ELF-1 (cell line): ENCODE data around the gene SULT1E1.

ENCODE experiments used
- DNase-seq: peaks from one replicate; pipeline ENCODE4 v3.0.0-alpha.2; 2016; ENCODE audit warnings: low read depth, low spot score

The SULT1E1 gene, protein sequence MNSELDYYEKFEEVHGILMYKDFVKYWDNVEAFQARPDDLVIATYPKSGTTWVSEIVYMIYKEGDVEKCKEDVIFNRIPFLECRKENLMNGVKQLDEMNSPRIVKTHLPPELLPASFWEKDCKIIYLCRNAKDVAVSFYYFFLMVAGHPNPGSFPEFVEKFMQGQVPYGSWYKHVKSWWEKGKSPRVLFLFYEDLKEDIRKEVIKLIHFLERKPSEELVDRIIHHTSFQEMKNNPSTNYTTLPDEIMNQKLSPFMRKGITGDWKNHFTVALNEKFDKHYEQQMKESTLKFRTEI

DNA sequence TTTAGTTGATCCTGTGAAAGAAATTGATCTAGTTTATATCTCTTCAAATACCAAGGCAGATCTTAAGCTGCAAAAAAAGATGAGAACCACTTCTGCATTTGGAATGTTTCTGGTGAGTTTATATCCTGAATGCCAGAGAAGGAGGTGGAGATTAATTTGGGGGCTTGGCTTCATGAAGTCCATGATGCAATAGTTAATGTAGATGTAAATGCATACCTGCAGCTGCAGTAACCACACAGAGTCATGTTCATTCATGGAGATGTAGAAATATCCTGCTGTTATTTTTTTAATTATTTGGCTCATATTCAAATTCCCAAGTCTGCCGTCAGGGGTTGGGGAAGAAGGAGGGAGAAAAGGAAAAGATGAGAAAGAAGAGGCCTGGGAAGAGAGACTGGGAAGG lies at the start of gene SULT1E1:
Gene SULT1E1 (minus strand): TSS at position 94 of the 400 bp plus-strand sequence. CDS start 2,501 bp downstream, outside the sequence.
- no peak for DNase-seq

DNA sequence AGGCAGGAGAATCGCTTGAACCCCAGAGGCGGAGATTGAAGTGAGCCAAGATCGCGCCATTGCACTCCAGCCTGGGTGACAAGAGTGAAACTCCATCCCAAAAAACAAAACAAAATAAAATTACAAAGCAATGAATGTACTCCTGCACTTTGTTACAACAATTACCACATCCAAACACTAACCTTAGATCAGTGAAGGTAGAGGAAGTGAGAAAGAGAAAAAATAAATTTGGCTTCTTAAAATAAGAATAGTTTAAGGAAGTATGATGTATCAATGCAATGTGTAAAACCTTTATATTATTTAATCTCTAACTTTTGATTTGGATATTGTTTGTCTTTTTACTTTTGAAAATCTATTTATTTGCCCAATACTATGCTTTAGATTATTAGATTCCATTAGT lies 49.2 kb upstream of the SULT1E1 start:
- DNase-seq: no peak

DNA sequence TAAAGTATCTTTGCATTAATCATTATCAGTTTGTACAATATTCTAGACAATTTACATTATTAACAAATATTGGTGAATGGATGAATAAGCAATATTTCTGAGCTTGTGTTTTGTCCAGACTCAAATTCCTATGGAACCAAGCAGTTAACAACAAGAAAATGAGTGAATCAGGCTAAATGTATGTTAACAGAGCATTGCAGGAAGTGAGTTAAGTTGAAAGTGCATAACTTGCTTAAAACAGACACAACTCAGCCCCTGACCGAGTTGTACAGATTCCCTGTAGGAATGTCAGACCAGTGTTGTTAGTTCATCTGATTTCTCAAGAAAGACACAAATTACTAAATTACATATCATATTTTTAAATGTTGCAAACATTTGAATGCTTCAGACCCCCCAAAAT lies 47.2 kb upstream of the SULT1E1 start:
- DNase-seq: no peak

DNA sequence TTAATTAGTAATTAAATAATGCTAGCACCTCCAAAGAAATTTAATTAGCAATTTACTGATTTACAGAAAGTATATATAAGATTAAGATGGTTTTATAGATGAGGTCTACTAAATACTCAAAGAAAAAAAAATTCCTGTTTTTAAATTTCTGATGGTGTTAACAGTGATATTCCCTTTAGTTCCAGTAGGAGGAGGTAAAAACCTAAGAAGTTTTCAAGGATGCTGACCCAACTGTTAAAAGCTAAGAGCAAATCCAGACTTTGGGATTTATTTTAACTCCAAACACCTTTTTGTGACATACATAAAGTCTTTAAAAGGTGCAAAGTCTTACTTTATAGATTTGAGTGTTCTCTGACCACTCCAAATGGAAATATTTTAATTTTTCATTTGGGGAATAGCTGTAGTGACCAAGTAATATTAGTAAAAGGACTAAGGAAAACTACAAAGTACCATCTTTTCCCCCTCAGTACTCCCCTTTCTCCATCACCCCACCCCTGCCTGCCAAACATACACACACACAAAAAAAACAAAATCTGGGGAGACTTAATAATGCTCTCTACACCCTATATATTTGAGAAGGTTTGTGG lies 36.7 kb upstream of the SULT1E1 start:
- DNase-seq: no peak

DNA sequence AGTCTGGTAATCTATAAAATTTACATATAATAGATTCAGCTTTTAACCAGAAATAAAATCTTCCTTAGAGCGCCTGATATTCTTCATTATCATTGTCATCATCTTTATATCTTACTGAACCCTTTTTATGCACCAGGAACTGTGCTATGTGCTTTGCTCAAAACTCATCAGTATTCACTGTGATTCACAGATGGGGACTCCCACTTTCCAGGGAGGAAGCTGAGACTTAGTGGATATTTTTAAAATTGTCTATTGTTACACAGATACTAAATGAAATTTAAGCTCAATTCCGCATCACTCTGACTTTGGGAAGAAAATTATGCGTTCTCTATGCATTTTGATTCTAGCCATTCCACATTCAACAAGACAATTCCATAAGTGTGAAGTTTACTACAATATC lies 34.8 kb upstream of the SULT1E1 start:
- no peak for DNase-seq

DNA sequence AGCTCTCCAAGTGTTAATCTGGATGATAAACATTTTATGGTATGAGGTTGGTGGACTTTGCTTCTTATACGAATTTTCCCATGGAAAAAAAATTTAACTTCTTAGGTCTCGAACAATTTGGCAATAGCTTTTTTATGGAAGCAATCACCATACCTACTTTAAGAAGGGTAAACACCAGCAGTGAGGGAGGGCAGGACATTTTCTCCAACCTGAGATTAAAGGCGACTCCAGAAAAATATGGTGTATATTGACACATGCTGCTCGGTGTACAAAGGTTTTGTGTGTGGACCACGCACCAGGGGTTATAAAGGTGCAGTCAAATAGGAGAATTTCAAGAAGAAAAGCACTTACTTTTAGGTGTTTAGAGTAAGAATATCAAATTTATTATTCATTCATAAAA lies 34.2 kb upstream of the SULT1E1 start:
- no peak for DNase-seq

DNA sequence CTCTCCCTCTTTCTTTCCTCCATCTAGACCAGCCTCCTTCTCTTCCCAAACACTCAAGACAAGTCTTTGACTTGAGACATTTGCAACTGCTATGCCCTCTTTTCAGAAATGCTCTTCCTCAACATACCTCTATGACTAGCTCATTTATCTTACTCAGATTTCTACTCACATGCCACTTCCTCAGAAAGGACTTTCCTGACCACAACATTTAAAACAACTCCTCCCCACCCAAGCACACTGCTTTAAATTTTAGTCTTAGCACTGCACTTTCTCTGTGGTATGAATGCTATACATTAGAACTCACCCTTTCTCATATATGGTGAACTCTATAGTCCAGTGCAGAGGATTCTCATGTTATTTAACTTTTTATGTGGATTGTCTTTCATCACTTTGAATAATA lies 28.4 kb upstream of the SULT1E1 start:
- no peak for DNase-seq

DNA sequence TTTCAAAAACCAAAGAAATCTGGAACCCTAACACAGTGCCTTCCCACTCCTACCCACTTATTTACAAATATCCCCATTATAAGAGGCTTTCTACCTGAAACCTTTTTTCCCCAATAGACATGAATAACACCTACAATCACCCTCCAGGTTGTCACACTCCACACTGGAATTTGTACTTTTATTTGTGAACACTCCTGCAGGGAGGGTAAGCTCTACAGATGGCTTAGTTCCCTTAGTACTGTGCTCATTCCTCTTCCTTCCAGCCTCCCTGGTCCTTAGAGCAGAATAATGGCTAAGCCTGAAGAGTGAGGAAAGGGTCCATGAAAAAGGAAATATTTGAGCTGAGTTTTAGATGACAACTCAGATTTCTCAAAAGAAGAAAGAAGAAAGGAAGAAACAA lies 22.2 kb upstream of the SULT1E1 start:
- DNase-seq: no peak

DNA sequence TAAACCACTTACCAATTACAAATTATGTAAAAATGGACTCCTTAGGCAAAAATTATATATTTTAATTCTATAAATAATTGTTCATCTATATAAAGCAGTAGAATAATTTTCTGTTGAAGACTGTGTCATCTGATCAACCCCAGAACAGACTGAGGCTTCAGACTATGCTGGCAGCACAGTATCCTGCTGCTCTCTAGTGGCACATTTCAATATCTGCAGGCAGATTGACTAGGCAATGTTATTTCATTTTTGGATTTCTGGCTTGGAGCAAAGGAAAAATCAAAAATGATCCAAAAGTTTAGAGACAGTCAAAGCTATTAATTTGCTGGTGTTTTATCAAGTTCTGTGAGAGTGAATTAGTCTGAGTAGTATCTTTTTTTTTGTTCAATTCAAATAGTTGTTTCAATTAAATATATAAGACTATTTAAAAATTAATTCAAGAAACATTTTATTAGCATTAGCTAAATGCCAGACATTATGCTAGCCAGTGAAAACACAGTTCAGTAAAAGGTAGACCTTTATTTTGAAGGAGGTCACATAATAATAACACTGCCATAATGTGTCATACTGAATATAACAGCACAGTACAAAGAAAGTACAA lies 21.3 kb upstream of the SULT1E1 start:
- DNase-seq: peak; percentile 1

DNA sequence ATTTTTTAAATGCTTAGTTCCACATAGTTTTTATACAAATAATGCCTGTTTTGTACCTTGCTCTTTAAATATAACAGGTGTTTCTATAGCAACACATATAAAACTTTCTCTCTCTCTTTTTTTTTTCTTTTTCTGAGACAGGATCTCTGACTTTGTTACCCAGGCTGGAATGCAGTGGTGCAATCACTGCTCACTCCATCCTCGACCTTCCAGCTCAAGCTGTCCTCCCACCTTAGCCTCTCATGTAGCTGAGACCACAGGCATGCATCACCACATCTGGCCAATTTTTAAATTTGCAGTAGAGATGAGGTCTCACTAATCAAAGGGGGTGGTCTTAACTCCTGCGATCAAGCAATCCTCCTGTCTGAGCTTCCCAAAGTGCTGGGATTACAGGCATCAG lies 18.3 kb upstream of the SULT1E1 start:
- no peak for DNase-seq

DNA sequence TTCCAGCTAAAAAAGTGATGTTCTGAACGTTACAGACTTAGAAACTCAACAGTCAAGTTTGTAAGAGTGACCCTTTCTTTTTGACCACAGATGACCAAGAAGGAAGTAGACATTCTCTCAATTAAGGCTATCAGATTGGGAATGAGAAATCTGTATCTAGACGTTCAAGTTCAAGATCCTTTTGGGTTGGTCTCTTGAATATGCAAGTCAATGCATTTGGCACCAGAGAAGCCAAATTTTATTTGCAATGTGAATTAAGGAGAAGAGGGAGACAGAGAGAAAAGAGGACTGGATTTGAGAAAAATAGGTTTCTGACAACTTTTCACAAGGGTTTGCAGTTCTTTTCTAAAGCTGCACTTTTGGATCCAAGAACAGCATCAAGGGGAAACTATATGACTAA lies 17.5 kb upstream of the SULT1E1 start:
- DNase-seq: no peak

DNA sequence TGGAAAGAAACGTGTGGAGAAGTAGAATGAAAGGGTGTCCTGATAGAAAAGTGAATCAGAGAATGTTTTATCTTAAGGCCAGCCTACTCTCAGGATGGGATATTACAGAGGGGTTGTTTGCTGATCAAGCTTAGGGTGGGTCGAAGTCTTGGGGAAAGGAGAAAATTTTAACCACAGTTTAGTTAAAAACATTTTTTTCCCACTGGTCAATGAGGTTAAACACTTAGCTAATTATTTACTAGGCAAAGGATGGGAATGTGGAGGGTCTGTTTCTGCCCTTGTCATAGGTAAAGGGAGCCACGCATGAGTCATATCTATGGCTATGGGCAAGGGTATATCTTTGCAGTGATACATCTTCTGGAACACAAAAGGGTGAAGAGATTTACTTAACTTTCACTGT lies 16.1 kb upstream of the SULT1E1 start:
- DNase-seq: no peak

DNA sequence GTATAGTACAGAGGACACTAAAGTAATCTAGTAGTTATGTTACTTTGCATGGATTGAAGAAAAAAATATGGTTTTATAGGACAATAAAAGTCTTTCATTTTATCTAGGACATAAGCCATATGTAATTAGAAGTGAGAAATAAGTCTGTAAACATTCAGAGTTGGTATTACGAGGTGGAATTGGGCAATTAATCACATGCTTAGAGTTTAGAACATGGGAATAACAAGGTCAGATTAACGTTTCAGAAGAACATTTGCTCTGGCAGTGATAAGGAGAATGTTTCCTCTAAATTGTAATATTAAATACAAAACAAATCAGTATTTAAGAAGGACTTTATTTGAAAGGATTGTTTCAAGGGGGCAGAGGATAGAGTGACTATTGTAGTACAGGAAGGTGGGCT lies 15.6 kb upstream of the SULT1E1 start:
- DNase-seq: no peak

DNA sequence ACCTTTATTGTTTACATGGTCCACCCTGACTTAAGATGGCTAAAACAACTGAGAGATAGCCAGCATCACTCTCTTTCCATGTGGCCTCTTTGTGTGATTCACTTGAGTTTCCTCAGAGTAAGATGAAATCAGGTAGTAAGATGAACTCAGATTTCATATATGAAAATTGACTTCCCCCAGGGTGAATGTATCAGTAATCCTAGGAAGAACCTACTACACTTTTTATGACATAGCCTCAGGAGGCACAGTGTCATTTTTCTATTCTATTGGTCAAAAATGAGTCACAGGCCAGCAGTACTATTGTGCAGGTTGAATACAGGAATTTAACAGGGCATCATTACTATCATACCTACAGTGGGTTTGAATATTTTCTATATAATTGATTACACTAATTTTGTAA lies 14.6 kb upstream of the SULT1E1 start:
- no peak for DNase-seq

DNA sequence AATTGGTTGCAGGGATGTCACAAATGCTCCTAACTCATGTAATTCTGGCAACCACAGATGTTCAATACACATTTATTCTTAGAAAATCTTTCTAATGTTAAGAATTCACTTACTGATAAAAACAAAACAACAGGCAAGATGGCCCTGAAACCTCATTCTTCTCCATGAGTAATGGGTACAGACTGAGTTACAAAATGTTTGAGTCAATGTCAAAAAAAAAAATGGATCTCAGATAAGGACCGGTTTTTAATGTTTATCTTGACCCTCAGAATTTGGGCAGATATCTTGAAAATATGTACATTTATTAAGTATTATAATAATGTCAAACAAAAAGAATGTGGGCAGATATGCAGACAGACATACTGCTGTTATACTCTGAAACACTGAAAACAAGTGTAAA lies 1.8 kb upstream of the SULT1E1 start:
- DNase-seq: no peak

DNA sequence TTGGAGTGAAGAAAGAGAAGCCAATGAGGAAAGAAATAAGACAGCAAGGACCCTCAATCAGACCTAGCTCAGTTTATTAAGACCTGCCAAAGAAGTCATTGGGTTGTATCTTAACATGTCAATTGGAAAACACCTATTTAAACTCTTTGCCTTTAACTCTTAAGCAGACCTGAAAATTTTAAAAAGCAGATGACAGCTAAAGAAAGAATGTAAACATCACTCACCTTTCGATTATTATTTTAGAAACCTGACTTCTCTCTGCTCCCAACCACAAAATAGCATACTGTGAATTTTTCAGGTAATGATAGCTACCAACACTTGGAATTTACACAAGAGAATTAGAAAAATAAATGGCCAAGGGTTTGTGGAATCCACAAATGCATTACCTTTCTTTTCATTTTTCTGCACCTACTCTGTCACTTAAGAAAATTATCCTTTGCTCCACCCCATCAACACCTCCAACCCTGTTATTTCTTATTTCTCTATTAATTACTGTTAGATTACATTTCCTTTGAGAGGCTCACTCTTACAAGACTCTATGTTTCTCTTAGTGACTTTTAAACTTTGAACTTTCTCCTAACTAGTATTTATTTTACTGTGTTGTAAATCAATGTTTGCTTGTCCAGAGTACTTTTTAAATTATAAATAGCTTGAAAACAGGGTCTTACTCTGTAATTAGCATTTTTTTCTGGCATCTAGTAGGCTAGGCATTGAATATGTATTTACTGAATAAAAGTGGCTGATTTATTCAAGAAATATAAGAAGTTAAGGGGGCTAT lies 765 bp upstream of the SULT1E1 start:
- no peak for DNase-seq

DNA sequence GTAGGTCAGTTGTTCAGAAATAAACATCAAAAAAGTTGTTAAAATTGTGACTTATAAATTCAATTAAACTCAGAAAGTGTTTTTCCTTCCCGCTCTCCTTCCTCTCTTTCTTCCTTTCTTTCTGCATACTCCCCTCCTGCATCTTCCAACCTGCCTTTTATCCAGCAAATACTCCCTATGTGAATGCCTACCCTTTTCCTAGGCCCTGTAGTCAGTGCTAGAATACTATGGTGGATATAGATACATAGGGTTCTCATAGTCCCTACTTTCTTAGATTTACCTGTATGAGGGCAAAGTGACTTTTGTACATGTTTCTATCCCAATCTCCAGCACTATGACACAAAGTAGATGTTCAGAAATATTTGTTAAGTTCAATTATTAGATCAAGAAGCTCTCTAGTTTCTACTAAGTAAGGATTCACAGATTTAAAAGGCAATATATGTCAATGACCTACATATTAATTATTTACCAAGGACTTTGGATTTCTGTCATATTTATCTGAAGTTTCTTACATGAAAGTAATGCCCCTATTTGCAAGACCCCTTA lies 732 bp downstream of the SULT1E1 start:
- no peak for DNase-seq

DNA sequence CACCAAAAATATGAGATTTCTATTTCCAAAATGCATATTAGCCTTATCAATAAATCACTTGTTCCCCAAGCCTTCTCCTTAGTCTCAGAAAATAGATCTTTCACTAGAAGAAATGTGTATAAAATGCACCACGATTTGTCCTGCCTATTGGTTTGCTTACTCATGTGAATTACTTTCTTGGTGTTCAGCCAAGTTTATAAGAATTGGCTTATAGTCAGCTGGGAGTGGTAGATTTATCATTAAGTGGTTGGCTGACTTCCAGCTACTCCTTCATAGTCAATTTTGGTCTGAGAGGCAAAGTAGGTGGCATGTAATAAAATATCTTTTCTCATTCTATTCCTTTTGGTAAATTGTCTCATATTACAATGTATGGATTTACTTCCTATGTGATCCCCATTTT lies 1.3 kb downstream of the SULT1E1 start:
- DNase-seq: no peak

DNA sequence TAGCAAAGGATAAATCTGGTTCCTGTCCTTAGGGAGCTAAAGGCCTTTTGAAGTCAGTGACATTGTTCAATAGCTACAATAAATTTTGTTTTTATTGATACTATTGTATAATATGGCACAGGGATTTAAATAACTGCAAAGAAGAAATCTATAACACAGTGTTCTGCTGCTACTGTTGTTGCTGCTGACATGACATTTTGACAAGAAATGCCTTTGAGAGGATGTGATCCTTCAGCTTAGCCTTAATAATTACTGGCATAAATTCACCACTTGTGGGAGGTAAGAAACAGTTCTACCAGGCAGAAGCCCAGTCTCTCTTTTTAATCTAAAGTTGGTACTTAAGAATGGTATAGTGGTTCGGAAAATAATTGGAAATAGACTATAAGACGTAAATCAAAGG lies 4.1 kb downstream of the SULT1E1 start:
- no peak for DNase-seq

DNA sequence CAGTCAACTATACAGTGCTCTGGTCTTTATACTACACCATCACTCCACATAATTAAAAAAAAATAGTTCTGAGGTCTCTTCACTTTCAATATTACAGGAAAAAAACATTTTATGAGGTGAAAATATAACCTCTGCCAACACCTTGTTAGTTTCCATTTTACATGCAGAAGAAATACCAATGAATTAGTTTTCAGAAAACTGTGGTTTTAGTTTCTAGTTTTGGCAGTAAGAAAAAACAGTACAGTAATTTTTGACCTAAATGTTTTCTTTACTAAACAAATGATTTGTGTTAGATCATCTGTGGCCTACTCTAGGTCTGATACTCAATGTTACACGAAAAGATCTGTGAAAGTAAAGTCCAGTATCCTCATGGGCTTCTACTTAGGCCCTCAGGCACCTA lies 10.0 kb downstream of the SULT1E1 start:
- no peak for DNase-seq

DNA sequence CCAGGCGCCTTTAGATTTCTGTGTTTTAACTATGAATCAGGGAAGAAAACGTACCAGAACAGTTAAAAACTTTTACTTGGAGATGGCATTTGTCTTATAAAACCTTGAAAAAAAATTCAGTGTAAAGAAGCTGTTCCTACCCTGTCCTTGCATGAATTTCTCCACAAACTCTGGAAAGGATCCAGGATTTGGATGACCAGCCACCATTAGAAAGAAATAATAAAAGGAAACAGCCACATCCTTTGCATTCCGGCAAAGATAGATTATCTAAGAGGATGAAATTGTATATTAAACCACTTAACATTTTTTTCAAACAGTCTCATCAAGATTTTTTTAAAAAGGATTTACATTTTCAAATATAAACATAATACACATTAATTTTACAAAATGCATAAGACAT lies 10.6 kb downstream of the SULT1E1 start:
- no peak for DNase-seq

DNA sequence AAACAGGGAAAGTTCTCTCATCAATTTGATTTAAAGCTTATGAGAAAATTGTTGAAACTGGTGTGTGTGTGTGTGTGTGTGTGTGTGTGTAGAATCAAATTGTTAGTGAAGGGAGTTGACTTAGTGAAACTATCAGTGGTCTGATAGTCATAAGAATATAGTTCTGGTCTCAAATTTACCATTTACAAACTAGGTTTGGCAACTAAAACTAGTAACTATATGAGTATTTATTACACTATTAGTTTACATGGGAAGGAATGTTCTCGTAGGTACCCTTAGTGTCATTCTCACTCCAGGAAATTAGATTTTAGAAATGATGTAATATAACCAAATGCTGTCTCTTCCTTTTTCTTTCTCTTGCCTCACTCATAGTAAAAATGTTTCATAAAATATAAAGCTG lies 11.9 kb downstream of the SULT1E1 start:
- DNase-seq: no peak
